ENCODE measurements around the gene IL22.

Gene IL22

GRCh38 chr12:68291396-68292036, 38.1 kb upstream of the IL22 start:
- TF ChIP-seq CTCF (IDR thresholded peaks at IDR 0.05): no peak
- Histone ChIP-seq H3K4me2 (ENCODE audit: low read length) (no peak overlapping the region), H3K36me3 (ENCODE audit: control insufficient read depth, insufficient read depth, low read length) (peaks cover 2% of the 10 kb centered on the region), H3K27me3 (ENCODE audit: control insufficient read depth, insufficient read depth, low read length) (no peaks in the 10 kb centered on the region), H3K79me2 (no peaks in the 10 kb centered on the region), H2AFZ (no peak overlapping the region), H3K27ac (no peak overlapping the region), H3K9me3 (ENCODE audit: control insufficient read depth, low read length) (no peaks in the 10 kb centered on the region), H3K9ac (no peak overlapping the region), H3K4me1 (peaks cover 3% of the 10 kb centered on the region), H3K4me3 (ENCODE audit: low read depth, low read length) (no peak overlapping the region)

DNA sequence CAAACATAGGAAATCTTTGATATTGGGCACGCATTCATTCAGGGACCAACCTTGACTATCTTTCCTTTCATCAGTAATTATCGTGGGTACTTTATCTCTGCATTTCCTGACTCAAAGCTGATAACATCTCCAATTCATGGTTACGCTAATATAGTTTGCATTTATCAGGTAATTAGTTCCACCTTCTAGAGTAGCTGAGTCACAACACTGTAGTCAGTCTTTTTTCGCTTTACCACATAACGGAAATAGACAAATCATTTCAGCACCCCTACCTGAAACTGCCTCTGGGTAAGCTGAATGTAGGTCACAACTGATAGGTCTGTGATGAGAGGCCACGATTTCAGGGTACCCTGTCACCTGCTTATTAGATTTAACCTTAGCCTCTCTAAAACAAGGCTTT, 36.7 kb upstream of the IL22 start:
- no peak overlapping the region for H2AFZ ChIP-seq
- no peaks in the 10 kb centered on the region for H3K79me2 ChIP-seq
- H3K27ac ChIP-seq: no peak overlapping the region
- H3K27me3 ChIP-seq (ENCODE audit: control insufficient read depth, insufficient read depth, low read length): no peaks in the 10 kb centered on the region
- no peak overlapping the region for H3K9ac ChIP-seq
- TF ChIP-seq CTCF (IDR thresholded peaks at IDR 0.05): no peak
- peaks cover 3% of the 10 kb centered on the region for H3K4me1 ChIP-seq
- H3K4me2 ChIP-seq (ENCODE audit: low read length): no peak overlapping the region
- H3K9me3 ChIP-seq (ENCODE audit: control insufficient read depth, low read length): no peaks in the 10 kb centered on the region
- H3K36me3 ChIP-seq (ENCODE audit: control insufficient read depth, insufficient read depth, low read length): peaks cover 2% of the 10 kb centered on the region
- no peak overlapping the region for H3K4me3 ChIP-seq (ENCODE audit: low read depth, low read length)

DNA sequence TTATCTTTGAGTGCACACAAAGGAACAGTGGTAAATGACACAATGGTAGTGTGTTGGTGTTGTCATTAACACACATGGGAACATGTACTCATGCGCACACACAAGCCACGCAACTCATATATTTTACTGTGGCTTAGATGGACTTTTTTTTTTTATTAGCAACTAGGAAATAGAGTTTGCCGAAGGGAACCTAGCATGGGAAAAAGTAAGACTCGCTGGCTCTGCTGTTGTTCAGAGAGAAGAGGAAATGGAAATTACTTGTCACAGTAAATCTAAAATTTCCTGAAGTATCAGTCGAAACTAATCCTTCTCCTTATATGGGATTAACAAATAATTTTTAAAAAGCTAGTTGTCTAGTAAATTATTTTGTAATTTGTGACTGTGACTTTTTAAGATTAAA, 33.7 kb upstream of the IL22 start:
- Histone ChIP-seq H3K79me2 (no peaks in the 10 kb centered on the region), H3K27ac (no peak overlapping the region), H3K9ac (no peak overlapping the region), H3K4me2 (ENCODE audit: low read length) (no peak overlapping the region), H3K4me1 (peaks cover 3% of the 10 kb centered on the region), H3K36me3 (ENCODE audit: control insufficient read depth, insufficient read depth, low read length) (no peaks in the 10 kb centered on the region), H2AFZ (no peak overlapping the region), H3K4me3 (ENCODE audit: low read depth, low read length) (no peak overlapping the region), H3K9me3 (ENCODE audit: control insufficient read depth, low read length) (no peaks in the 10 kb centered on the region), H3K27me3 (ENCODE audit: control insufficient read depth, insufficient read depth, low read length) (no peaks in the 10 kb centered on the region)
- TF ChIP-seq CTCF (IDR thresholded peaks at IDR 0.05): no peak

DNA sequence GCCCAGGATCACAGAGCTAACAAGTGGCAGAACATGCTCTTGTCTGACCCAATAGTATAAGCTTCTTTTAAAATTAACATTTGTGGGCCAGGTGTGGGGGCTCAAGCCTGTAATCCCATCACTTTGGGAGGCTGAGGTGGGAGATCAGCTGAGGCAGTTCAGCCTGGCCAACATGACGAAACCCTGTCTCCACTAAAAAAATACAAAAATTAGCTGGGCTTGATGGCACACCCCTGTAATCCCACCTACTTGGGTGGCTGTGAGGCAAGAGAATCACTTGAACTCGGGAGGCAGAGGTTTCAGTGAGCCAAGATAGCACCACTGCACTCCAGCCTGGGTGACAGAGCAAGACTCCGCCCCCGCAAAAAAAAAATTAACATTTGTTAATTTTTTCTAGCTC, 33.0 kb upstream of the IL22 start:
- H3K27ac ChIP-seq: no peak overlapping the region

More for the DNA sequence above, 33.0 kb upstream of the IL22 start:
- Histone ChIP-seq H3K27me3 (ENCODE audit: control insufficient read depth, insufficient read depth, low read length) (no peaks in the 10 kb centered on the region), H3K79me2 (no peaks in the 10 kb centered on the region), H3K4me1 (peaks cover 3% of the 10 kb centered on the region), H2AFZ (no peak overlapping the region), H3K4me3 (ENCODE audit: low read depth, low read length) (no peak overlapping the region), H3K9me3 (ENCODE audit: control insufficient read depth, low read length) (no peaks in the 10 kb centered on the region), H3K4me2 (ENCODE audit: low read length) (no peak overlapping the region), H3K36me3 (ENCODE audit: control insufficient read depth, insufficient read depth, low read length) (no peaks in the 10 kb centered on the region), H3K9ac (no peak overlapping the region)
- TF ChIP-seq CTCF (IDR thresholded peaks at IDR 0.05): no peak

Data from parathyroid adenoma (tissue), 2 donors.